Measurements from ENCODE around the gene SPEN.

The SPEN gene

DNA sequence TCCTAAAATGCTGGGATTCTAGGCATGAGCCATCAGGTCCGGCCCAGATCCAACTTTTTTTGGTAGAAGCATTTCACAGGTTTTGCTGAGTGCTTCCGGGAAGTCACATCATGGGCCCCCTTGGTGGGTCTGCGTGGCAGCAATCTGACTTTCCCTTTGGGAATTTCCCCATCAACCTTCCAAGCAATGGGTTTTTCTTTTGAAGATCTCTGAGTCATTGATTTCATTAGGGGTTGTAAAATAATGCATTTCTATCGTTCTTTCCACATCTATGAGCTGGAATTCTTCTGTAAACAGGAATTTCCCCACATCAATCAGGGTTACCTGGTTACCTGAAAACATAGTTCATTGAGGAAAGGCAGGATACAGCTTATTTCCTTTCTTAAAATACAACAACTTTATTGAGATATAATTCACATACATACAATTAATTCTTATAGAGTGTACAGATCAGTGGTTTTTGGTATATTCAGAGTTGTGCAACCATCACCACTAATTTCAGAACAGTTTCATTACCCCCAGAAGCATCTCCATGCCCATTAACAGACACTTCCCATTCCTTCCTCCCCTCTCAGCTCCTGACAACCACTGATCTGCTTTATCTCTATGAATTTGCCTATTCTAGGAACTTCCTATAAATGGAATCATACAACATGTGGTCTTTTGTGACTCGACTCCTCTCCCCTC is 138.2 kb downstream of the SPEN start:
- DNase-seq (ENCODE audit: low read depth) = no peak

DNA sequence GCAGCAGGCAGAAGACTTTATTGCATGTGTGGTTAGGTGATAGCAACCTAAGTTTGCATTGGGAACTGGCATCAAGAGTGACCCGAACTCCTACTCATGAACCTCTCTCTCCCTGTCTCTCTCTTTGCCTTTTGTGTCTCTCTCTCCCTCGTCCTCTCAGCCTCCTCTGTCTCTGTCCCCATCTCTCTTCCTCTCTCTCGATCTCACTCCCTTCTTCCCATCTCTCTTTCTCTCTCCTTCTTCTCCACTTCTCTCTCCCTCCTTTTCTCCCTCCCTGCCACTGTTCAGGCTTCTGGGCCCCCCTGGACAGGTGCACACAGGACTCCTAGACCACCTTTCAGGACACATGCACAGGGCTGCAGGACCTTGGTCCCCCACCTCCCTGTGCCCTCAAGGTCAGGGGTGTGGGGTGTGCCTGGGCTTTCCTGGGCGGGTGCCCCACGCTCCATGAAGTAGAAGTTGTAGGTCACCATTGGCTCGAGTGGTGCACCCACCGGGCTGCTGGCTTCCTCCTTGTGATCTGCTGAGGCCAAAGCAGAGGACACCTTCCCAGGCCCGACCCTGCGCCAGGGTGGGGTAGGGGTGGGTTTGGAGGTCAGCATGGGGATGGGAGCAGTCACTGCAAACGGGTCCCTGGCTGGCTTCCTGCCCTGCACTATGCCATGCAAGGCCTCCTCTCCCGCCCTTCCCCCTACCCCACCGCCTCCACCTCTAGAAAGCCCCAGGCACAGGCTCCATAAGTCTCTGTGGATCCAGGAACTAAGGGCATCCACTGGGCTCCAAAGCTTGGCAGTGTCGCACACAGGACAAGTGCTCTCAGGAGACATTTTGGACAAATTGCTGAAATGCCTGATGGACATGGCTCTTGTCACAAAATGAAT is 141.6 kb downstream of the SPEN start:
- no peak for DNase-seq (ENCODE audit: low read depth)

- no peak for DNase-seq (ENCODE audit: low read depth)
Measured at GRCh38 chr1:15989776-15990175, 142.3 kb downstream of the SPEN start.
